ENCODE measurements around the gene KCTD14. TPM values are rescaled to one million over a fixed set of nuclear protein-coding genes. Genes with fewer than 3 reads are reported as not detected.

Gene KCTD14
- total and polyA plus RNA-seq, 2 of the 8 experiments (the other 6 are each of a cell fraction or from before 2014, with no cell fraction given): 21.6 to 24.9 TPM

DNA sequence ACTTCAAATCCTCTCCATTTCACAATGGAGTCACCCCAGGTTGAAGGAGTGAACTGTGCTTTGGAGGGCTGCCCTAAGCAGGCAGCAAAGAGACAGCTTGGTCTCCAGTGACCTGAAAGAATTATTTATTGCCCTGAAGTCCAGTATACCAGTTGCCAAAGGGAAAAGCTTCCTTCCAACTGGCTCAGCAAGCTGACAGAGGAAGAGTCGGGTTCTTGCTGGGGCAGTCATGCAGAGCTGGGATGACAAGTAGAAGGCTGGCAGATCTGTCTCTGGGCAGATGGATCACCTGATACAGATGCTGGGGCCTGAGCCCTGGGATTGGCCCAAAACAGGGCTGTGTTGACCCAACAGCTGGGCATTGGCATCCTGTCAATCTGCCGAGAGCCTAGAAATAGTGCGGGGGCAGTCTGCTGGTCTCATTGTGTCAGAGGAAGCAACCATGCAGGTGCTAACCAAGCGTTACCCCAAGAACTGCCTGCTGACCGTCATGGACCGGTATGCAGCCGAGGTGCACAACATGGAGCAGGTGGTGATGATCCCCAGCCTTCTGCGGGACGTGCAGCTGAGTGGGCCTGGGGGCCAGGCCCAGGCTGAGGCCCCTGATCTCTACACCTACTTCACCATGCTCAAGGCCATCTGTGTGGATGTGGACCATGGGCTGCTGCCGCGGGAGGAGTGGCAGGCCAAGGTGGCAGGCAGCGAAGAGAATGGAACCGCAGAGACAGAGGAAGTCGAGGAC lies 40.5 kb upstream of the KCTD14 start, which contains the start of gene THRSP:
Gene THRSP, plus strand, starts transcription at position 422 of the 742 bp plus-strand sequence. Its CDS starts 21 bp downstream, at position 443.
- H2BK5ac ChIP-seq (ENCODE audit: low read depth, low read length): no peak within 1 kb of the TSS
- H4K91ac ChIP-seq (replicated peaks; ENCODE audit: insufficient read length, low read length): no peak within 1 kb of the TSS
- H2BK15ac ChIP-seq (ENCODE audit: low read length): no peak within 1 kb of the TSS
- H2BK12ac ChIP-seq (ENCODE audit: low read depth, low read length): no peak within 1 kb of the TSS
- no peaks in the 10 kb centered on the region for H3K79me1 ChIP-seq (ENCODE audit: low read depth, low read length)
- H3K4me2 ChIP-seq (ENCODE audit: insufficient read depth in 1 of 2, low read depth in 2 of 2, low read length in 2 of 2): no peak within 1 kb of the TSS
- no peak within 1 kb of the TSS for H2AK5ac ChIP-seq (ENCODE audit: low read depth, low read length)
- H4K8ac ChIP-seq (ENCODE audit: extremely low read depth, insufficient read depth, low read length): no peak within 1 kb of the TSS
- H3K36me3 ChIP-seq (ENCODE audit: control insufficient read depth in 2 of 4, insufficient read depth in 4 of 4, low read length in 3 of 4): peaks cover 0 to 5% (median 2%) of the 10 kb centered on the region in 4 experiments; a peak in 2 of 8 replicates
- H3K56ac ChIP-seq (replicated peaks; ENCODE audit: insufficient read length, low read depth, low read length): no peak within 1 kb of the TSS
- no peaks in the 10 kb centered on the region for H4K20me1 ChIP-seq (replicated peaks in 1 of 2; ENCODE audit: control insufficient read depth in 1 of 2, insufficient read depth in 2 of 2, low read length in 2 of 2)
- no peaks in the 10 kb centered on the region for H3K79me2 ChIP-seq (ENCODE audit: control insufficient read depth in 1 of 2, insufficient read depth in 2 of 2, low read length in 2 of 2)
- no peak for FAIRE-seq
- H3K9ac ChIP-seq (replicated peaks in 1 of 4; ENCODE audit: extremely low read depth in 1 of 4, low read depth in 3 of 4, low read length in 3 of 4): no peak within 1 kb of the TSS
- no peak for DNase-seq (ENCODE audit: low read depth in 1 of 2, low spot score in 2 of 2)
- H3K23me2 ChIP-seq (ENCODE audit: low read depth, low read length): no peaks in the 10 kb centered on the region
- H3K14ac ChIP-seq (ENCODE audit: insufficient read length): no peak within 1 kb of the TSS
- no peak within 1 kb of the TSS for H3K18ac ChIP-seq (ENCODE audit: extremely low read depth, low read length)
- no peaks in the 10 kb centered on the region for H3K9me3 ChIP-seq (ENCODE audit: insufficient read depth in 2 of 2, low read depth in 1 of 2, low read length in 1 of 2)
- no peak within 1 kb of the TSS for H4K5ac ChIP-seq (ENCODE audit: insufficient read length, low read depth, low read length)
- H2BK20ac ChIP-seq (ENCODE audit: low read length): no peak within 1 kb of the TSS
- no peak within 1 kb of the TSS for H2BK120ac ChIP-seq (replicated peaks; ENCODE audit: low read depth, low read length)
- no peaks in the 10 kb centered on the region for H3K27me3 ChIP-seq (replicated peaks in 1 of 4; ENCODE audit: control insufficient read depth in 3 of 4, extremely low read depth in 1 of 4, insufficient read depth in 3 of 4, low read length in 3 of 4)
- H2AFZ ChIP-seq (ENCODE audit: low read length): no peak within 1 kb of the TSS
- no peaks in the 10 kb centered on the region for H3K4me1 ChIP-seq (replicated peaks in 1 of 4; ENCODE audit: control insufficient read depth in 3 of 4, insufficient read depth in 4 of 4, low read length in 3 of 4)
- WGBS, 2 experiments (ENCODE audit: extremely low coverage in 1 of 2, insufficient coverage in 1 of 2, insufficient read length in 1 of 2, insufficient replicate concordance in 2 of 2, low coverage in 1 of 2, low lambda C conversion rate in 2 of 2, missing lambda C conversion rate in 1 of 2): 96% methylated on average over 14 of the region's 14 CpGs; no CpG with 5 or more reads in 1 of the 2 experiments
- H3K4ac ChIP-seq (replicated peaks; ENCODE audit: insufficient read length, low read depth, low read length): no peak within 1 kb of the TSS
- ChIA-PET CTCF (ENCODE audit: partially characterized antibody) (interaction anchor here (0.8 to 2.1 kb wide), 4 partner anchors 12 to 22 kb away, joined by 3 to 5 read pairs (median 4); no protein-coding TSS in a partner anchor), POLR2A (ENCODE audit: partially characterized antibody) (interaction anchor here (1.3 kb wide), 1 partner anchor 10 kb away, joined by 3 read pairs; no protein-coding TSS in a partner anchor)
- H3K4me3 ChIP-seq (ENCODE audit: extremely low read depth in 1 of 4, insufficient read depth in 2 of 4, low read depth in 3 of 4, low read length in 4 of 4): no peak within 1 kb of the TSS
- no peak within 1 kb of the TSS for H3K27ac ChIP-seq (ENCODE audit: low read depth, low read length)
- H3K23ac ChIP-seq (ENCODE audit: insufficient read length): no peak within 1 kb of the TSS
- TF ChIP-seq MAFK (IDR thresholded peaks at IDR 0.05; ENCODE audit: low read depth, low read length): no peak
- no peak for TF ChIP-seq SP1 (IDR thresholded peaks at IDR 0.05; ENCODE audit: low read depth, low read length)
- TF ChIP-seq, protein P1, sequence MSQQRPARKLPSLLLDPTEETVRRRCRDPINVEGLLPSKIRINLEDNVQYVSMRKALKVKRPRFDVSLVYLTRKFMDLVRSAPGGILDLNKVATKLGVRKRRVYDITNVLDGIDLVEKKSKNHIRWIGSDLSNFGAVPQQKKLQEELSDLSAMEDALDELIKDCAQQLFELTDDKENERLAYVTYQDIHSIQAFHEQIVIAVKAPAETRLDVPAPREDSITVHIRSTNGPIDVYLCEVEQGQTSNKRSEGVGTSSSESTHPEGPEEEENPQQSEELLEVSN (IDR thresholded peaks at IDR 0.05): no peak
- TF ChIP-seq CEBPB (IDR thresholded peaks at IDR 0.05; ENCODE audit: low read depth, low read length): no peak
- TF ChIP-seq CBX8 (IDR thresholded peaks at IDR 0.05; ENCODE audit: borderline replicate concordance, low read depth, low read length): no peak
- TF ChIP-seq RXRA (IDR thresholded peaks at IDR 0.05; ENCODE audit: insufficient read depth, low read depth, low read length): no peak
- TF ChIP-seq NANOG (IDR thresholded peaks at IDR 0.05; ENCODE audit: insufficient read depth, low read depth, low read length, poor library complexity, severe bottlenecking): no peak
- TF ChIP-seq SUZ12 (IDR thresholded peaks at IDR 0.05; ENCODE audit: low read length): no peak
- TF ChIP-seq SIX5 (IDR thresholded peaks at IDR 0.05; ENCODE audit: low read depth, low read length): no peak
- TF ChIP-seq JUN (IDR thresholded peaks at IDR 0.05; ENCODE audit: low read depth, low read length): no peak
- TF ChIP-seq YY1 (IDR thresholded peaks at IDR 0.05; ENCODE audit: low read depth, low read length): no peak
- no peak for TF ChIP-seq HDAC6 (IDR thresholded peaks at IDR 0.05; ENCODE audit: low read depth, low read length)
- no peak for TF ChIP-seq SIN3A (conservative IDR thresholded peaks at IDR 0.05 in 1 of 2, IDR thresholded peaks at IDR 0.05 in 1 of 2; ENCODE audit: low read depth in 1 of 2, low read length in 2 of 2)
